Activated T-cell treated with anti-CD3 and anti-CD28 coated beads for 24 hours (primary cell): ENCODE measurements around the gene CLIP4.

ENCODE experiments used
- DNase-seq: peaks from one replicate; pipeline ENCODE4 v3.0.0-alpha.2; 2020; ENCODE audit warnings: low read depth

The CLIP4 gene

DNA sequence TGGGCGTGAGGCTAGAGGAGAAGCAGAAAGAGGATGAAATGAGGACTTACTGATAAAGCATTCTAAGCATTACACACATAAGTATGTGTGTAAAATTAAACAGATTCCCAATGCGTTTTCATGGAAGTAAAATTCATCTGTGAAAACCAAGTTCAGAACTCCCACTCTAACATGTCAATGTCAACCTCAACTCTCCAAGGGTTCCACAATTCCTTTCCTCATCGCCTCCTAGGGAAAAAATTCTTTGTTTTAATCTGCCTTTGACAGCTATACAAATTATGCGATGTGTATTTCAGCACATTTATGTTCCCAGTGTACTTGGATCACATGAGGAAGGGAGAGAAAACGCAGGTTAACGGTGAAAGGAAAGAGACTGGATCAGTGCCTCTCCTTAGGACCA lies 76.6 kb downstream of the CLIP4 start:
- no peak for DNase-seq

DNA sequence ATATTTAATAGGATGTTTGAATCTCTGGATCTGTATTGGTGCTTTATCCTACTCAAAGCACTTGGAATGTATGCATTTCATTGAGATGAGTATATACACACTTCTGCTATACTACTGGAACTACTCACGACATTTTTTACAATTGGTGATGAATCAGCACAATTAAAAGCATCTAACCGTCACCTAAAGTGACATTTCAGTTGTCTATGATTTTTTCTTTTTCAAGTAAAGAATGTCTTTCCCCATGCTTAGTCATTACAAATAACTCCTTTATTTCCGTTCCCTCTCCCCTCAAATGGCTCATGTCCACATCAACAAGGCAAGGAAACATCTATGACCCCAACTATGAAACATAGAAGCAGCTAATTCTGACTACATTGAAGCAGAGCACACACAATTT lies 77.3 kb downstream of the CLIP4 start:
- no peak for DNase-seq

DNA sequence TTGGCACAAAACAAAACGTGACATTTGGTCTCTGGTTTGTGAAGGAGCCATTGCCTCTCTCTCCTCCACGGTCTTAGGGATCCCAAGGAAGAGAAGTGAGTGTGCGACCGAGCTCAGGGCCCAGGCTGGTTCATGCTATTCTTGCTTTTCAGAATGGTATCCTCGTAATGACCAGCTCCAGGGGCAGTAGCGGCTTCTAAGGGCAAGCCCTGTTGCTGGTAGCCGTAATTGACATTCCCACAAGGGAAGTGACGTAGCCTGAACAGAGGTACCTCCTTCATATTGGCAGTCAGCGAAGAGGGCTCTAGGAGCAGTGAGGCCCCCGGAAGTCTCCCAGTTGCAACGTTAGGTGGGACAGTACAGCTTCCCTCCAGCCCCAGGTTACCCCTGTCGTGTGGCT lies 77.9 kb downstream of the CLIP4 start:
- no peak for DNase-seq

DNA sequence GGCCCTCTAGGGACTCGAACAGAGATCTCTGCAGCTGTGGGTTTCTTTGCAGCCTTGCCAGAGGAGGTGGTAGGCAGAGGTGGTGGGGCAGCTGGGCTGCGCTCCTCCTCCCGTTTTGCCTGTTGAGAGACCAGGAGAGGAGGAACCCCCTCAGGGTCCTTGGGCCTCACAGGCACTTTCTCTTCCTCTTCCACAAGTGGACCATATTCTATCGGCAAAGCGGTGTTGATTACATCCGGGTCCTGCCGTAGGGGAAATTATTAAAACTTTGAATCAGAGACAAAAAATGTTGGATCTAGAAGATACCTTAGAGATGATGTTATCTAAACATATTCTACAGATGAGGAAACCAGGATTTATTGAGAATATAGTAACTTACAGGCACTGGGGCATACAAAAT lies 78.5 kb downstream of the CLIP4 start:
- no peak for DNase-seq

DNA sequence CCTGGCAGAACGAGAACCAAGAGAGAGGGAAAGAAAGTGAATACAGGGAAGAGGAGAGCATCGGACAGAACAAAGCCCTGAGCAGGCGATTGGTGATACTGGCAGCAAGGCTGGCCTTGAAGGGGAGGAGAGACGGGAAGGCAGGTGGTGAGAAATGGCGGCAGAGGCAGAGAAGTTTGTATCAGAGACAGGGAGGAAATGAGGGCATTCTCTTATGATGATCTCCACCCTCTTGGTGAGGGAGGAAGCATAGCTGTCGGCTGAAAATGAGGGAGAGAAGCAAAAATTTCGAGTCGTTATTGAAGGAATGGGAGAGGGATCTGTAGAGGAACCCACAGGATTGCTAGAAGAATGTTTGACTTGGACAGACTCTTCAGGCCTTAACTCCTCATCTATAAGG lies 80.6 kb downstream of the CLIP4 start:
- no peak for DNase-seq

DNA sequence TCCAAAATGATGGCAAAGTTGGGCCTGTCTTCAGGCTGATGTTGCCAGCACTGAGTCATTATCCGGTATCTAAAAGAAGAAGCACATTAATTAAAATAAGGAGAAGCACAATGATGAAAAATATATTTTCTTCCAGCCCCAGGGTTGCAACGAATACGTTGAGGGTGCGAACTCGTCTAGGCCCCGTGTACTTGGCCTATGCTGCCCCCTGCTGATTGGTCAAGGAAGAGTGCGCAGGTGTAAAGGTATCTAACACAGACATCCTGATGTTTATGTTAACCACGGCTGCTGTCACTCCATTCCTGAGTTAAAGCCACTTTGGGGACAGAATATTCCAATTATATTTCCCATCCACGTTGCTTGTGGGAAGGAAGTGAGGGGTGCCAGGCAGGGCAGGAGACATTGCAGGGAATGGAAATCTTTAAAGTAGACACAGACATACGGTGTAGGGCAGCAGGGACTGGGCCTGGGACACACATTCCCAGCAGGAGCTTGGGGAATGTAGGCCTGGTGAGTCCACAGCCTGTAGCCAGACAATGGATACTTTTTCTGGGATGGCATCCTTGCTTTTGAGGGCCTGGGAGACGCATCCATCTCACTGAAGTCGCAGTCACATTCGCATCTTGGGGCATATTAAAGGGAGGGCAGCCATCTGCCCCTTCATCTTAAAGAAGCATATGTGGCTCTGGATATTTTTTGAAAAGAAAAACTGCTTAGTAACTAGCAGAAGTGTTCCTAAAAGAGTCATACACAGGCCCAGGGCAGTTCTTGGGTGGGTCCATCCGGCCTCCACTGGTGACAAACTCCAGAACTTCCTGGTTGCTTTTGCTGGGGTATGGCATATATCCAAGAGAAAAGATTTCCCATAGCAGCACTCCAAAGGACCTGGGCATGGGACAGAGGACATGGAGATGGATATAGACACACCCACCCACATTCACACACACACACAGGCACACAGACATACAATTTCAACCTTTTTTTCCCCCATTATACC lies 81.9 kb downstream of the CLIP4 start:
- peak; percentile 73 for DNase-seq

DNA sequence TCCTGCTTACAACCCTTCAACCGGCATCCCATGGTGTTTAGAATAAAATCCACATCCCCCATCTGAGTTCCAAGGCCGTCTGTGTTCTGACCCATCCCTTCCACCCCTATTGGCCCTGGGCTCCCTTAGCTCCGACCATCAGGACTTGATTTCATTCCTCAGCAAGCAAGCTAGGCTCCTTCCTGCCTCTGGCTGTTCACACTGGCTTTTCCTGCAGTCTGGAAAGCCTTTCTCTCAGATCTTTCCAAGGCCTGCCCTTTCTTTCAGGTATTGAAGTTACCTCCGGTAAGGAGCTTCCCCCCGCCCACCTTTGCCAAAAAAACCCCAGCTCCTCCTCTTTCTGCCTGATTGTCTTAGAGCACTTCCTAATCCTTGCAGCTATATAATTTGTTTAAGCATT lies 86.8 kb downstream of the CLIP4 start:
- no peak for DNase-seq

DNA sequence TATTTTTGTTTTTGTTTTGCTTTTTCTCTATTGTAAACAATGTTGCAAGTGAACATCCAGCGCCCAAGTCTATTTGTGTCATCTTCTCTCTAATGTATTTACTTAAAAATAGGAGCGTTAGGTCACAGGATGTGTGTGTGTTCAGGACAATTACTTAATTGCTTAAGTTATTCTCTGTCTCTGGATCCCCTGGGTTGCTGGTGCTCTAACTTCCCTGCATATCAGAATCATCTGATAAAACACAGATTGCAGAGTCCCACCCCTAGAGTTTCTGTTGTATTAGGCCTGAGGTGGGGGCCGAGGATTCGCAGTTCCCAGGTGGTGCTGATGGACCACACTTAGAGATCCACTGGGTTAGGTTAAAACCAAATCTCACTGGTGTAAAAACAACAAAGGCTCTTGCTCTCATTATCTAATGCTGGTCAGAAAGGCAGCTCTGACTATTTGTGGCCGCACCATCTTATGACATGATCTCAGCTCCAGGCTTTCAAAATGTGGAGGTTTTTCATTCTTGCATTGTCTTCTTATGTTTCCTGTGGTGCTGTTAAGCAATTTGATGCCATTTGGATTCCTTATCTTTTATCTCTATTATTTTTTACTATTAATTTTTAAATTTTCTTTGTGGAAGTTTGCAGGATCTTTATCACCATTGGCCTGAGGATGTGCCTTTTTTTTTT lies 87.7 kb downstream of the CLIP4 start:
- DNase-seq, result no peak

DNA sequence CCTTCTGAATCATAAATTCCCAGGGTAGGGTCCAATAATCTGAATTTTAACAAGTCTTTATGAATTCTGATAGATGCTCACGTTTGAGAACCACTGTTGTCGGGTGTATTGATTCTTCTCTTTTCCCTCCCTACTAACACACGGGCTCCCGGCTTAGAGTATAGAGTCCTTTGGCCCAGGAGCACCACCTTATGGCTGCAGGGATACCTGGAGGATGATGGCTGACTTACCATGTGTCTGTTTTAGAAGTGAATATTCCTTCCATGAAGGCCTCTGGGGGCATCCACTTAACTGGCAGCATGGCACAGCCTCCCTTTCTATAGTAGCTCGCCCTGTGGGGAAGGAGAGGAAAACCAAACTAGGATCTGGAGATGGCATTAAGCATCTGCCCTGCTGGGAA lies 91.7 kb downstream of the CLIP4 start:
- DNase-seq, result no peak

DNA sequence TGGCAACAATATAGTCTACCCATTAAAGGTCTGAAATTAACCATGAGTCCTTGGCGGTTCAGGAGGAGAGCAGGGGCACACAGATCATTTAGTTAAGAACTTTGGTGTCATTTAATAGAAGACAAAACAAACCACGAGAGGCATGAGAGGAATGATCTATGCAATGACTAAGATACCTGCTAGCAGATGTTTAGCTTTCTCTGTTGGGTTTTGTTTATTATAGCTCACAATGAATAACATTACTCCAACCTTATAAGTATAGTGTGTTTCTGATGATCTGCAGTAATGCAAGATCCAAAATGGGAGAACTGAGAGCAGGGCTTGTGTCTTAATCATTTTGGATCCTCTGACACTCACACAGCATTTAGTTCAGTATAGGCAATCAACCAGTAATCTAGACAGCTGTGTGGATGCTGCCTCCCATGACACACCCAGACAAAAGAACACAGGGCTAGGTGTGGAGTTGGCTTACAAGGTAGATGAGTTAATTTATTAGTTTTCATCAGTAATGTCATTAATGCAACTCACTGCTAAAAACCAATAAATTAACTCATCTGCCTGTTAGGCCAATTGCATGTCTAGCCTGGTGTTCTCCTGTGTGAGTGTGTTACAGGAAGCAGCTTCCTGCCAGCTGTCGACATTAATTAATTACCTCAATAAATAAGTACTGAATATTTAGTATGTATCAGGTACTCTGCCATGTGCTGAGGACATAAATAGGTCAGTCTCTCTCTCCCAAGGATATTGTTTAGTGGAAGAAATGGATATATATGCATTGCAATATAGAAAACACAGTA lies 92.3 kb downstream of the CLIP4 start:
- DNase-seq, result no peak

DNA sequence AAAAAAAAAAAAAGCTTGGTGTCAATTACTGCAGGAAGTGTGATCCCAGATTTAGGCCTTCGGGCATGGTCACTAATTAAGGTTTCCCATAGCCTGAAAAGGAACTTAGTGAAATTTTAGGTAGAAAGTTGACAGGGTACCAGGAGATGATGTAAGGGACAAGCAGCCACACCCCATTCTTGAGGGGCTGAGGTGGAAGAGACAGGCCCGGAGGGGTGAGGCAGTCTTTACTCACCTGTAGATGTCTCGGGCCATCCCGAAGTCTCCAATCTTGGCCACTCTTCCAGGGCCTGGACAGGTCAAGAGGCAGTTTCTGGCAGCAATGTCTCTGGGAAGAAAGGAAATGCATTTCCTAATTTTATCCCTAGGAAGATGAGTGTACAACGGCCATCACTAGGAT lies 94.3 kb downstream of the CLIP4 start:
- no peak for DNase-seq

DNA sequence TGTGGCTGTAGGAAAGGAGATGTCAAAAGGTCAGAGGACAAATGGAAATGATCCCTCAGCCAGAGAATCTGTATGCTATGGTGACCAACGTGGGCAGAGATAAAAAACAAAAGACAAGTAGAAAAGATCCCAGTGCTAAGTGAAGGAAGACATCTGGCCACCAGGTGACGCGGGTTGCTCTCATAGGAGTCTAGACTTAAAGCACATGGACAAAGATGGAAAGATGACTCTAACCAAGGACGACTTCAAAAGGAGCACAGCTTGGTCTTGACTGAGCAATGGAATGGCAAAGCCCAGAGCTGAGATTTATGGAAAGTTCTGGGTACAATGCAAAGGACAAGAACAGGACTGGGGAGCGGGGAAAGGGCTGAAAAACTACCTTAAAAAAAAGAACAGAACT lies 96.8 kb downstream of the CLIP4 start:
- DNase-seq, result no peak

DNA sequence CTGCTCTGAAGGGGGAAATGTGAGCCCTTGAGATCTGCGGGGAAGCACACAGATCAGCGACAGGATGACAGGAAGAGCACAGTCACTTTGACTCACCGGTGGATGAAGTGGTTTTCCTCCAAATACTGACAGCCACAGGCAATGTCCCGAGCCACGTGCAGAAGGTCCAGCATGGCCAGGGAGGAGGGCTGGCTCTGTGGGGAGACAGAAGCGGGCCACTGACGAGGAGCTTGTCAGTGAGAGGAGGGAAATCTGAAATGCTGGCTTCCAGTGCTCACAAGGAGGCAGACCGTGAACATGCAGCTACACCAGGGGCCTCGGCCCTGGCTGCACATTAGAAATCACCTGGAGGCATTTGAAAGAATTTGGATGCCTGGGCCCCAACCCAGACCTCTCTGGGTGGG lies 98.7 kb downstream of the CLIP4 start:
- no peak for DNase-seq

DNA sequence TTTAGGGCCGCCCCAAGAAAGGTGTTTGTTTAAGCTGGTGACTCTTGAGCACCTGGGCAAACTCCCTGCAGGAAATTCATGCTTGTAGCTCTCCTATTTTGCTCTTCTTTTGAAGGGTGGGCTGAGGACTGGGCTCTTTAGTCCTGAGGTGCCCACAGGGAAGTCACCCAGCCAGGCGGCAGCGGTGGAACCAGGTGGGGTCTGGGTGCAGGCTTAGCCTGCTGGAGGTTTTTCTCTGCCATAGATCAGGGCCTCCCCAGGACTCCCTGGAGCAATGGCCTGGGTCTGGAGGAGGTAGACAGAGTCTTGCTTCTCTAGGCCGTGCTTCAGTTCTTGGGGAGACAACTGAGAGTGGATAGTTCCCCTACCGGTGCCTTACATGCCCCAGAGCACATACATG lies 99.9 kb downstream of the CLIP4 start:
- no peak for DNase-seq

DNA sequence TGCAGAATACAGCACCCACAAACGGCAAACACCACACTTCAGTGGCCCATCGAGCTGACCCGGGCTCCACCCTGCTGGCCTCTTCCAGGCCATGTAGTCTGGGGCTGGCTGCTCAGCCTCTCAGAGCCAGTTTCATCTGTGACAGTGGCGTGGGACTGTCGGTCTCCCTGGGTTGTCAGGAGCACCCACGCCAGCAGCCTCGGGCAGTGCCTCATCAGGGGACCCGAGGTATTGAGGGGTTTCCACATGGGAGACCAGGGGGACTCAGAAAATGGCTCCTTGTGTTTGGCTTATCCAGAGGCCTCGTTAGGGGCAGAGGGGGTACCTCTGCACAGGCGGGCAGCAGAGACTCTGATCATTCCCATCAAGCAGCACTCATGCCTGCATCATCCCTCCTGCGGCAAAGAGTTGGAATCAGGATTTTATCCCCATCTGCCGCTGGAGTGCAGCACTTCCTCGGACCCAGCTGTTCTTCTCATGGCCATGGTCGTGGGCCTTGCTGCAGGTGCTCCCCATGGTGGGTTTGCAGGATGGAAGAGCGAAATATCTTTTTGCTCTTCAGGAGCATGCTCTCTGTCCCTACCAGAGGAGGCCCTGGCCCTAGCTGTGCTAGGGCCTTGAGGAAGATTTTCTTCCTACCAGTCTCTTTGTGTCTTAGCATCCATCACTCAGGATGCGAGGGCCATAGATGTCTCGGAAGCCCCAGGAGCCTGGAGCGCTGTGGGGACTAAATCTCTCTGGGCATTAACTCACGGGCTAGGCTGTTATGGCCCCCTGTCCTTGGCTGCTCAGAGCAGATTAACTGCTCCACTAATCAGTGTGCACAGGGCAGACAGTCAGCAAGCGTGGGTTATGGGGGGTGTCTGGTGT lies 100.8 kb downstream of the CLIP4 start:
- no peak for DNase-seq

DNA sequence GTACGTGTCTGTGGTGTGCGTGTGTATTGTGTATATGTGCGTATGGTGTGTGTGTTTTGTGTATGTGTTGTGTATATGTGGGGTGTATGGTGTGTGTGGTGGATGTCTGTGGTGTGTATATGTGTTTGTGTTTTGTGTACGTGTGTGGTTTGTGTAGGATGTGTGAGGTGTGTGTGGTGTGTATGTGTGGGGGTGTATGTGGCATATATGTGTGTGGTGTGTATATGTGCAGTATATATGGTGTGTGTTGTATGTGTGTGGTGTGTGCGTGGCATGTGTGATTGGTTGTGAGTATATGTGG lies 101.3 kb downstream of the CLIP4 start:
- no peak for DNase-seq

DNA sequence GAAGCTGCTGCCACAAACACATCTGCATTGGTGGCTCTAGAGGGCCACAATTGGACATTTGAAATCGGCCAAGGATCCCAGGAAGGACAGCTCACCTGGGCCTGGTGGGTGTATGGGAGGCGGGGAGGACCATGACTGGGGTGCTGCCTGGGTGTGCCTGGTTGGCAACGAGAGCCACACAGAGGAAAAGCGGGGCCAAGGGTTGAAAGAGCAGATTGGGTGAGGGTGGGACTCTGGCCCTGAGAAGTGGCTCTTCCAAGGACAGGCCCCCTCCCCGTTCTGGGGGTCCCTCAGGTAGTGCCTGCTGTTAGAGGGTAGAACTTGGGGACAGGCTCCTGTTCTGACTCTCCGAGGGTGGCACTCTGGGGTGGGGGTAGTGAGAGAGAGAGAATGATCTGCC lies 102.9 kb downstream of the CLIP4 start:
- no peak for DNase-seq

DNA sequence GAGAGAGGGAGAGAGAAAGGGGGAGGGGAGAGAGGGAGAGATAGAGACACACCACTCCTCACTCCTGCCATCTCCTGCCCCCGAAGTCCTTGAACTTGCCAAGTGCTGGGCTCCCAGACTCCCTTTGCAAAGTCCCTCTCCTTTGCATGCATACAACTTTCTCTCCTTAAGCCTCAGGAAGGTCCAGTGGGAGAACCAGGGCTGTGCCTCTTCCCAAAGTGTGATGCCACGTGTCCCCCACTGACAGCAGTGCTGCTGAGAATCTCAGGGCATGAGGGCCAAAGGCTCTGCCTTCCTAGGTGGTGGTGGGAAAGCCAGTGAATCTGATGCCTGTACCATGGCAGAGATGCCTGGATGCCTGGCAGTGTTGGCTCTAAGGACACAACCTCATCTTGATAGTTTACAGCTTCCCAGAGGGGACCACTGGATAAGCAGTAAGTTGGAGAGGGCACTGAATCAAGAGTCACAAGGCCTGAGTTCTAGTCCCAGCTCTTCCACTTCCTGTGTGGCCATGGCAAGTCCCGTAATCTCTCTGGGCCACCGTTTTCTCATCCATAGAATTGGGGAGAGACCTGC lies 103.4 kb downstream of the CLIP4 start:
- DNase-seq, result no peak

DNA sequence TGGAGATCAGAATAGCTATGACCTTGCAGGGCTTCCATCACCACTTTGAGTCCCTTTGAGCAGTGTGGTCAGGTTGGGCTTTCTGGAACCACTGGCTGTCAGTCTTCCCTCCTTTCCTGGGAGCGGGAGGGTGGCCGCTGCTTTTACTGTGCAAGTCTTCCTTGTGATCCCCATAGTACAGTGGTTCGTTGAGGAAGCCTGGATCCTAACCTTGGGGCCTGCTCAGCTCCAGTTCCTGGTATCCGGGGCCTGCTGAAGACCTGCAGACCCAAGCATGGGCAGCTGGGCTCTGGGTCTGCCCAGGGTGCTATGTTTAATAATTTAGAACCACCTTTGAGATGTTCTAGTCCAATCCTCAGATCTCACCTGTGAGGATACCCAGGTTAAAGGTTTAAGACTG lies 104.2 kb downstream of the CLIP4 start:
- DNase-seq, result no peak

DNA sequence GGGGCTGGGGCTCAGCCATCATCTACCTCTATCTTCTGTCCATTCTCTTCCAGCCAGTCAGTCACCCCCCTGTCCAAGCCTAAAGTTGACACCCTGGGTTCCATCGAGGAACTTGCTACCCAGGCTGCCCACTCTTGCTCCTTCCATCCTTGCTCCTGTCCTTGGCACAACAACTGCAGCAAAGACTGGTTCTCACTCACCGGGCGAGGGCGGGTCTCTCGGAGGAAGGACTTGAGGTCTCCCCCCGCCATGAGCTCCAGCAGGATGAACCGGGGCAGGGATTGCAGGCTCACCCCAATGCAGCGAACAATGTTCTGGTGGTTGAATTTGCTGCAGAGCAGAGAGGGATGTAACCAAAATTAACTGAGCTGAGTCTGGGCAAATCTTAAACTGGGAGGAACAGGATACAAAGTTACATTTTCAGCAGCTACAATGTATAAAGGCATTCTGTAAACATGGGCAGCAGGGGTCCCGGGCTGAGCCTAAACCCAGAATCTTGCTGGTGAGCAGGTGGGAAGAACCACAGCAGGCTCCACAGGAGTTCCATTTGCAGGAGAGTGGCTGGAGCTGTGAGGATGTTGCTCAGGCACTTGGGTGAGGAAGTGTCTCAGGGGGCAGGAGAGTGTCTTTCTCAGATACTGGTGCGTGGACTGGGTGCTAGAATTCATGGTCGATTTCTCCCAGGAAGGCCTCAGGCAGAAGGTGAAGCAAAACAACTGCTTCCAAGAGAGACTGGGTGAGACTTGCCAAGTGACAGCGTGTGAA lies 105.5 kb downstream of the CLIP4 start:
- DNase-seq, result no peak
